ENCODE data around the gene VPS50.
A peak's percentile ranks its signal among the peaks of the same experiment; 100 is the strongest.

VPS50 gene

GRCh38 chr7:93231799-93232672 is at the start of gene VPS50:
Gene VPS50 (plus strand): TSS chr7:93232366. CDS start chr7:93232468, 102 bp downstream.
- Mint-ChIP-seq H3K27me3 (ENCODE audit: low read depth) (peaks cover 2% of the 10 kb centered on the region), H3K4me3 (peak within 1 kb of the TSS; percentile 98), H3K36me3 (ENCODE audit: low read depth) (no peaks in the 10 kb centered on the region), H3K4me1 (ENCODE audit: low read depth) (peaks cover 11% of the 10 kb centered on the region), H3K27ac (peak within 1 kb of the TSS; percentile 88), H3K9me3 (no peaks in the 10 kb centered on the region)

GRCh38 chr7:93185303-93186027 is 46.7 kb upstream of the VPS50 start:
- peaks cover 50% of the 10 kb centered on the region for H3K27me3 Mint-ChIP-seq (ENCODE audit: low read depth)
- H3K4me3 Mint-ChIP-seq: no peak overlapping the region
- H3K4me1 Mint-ChIP-seq (ENCODE audit: low read depth): no peaks in the 10 kb centered on the region
- H3K36me3 Mint-ChIP-seq (ENCODE audit: low read depth): no peaks in the 10 kb centered on the region
- H3K27ac Mint-ChIP-seq: no peak overlapping the region
- H3K9me3 Mint-ChIP-seq: no peaks in the 10 kb centered on the region

- H3K4me3 Mint-ChIP-seq: no peak overlapping the region
- no peaks in the 10 kb centered on the region for H3K4me1 Mint-ChIP-seq (ENCODE audit: low read depth)
- H3K36me3 Mint-ChIP-seq (ENCODE audit: low read depth): no peaks in the 10 kb centered on the region
- H3K27ac Mint-ChIP-seq: no peak overlapping the region
- peaks cover 45% of the 10 kb centered on the region for H3K27me3 Mint-ChIP-seq (ENCODE audit: low read depth)
- H3K9me3 Mint-ChIP-seq: no peaks in the 10 kb centered on the region
Observed at GRCh38 chr7:93188870-93189634, 43.1 kb upstream of the VPS50 start.

- H3K36me3 Mint-ChIP-seq (ENCODE audit: low read depth): no peaks in the 10 kb centered on the region
- no peaks in the 10 kb centered on the region for H3K9me3 Mint-ChIP-seq
- no peak overlapping the region for H3K27ac Mint-ChIP-seq
- H3K4me1 Mint-ChIP-seq (ENCODE audit: low read depth): no peaks in the 10 kb centered on the region
- H3K27me3 Mint-ChIP-seq (ENCODE audit: low read depth): peaks cover 53% of the 10 kb centered on the region
- no peak overlapping the region for H3K4me3 Mint-ChIP-seq
Observed at GRCh38 chr7:93194386-93194785, 37.8 kb upstream of the VPS50 start.

GRCh38 chr7:93196336-93196735 is 35.8 kb upstream of the VPS50 start:
- Mint-ChIP-seq H3K4me1 (ENCODE audit: low read depth) (no peaks in the 10 kb centered on the region), H3K9me3 (no peaks in the 10 kb centered on the region), H3K27ac (no peak overlapping the region), H3K27me3 (ENCODE audit: low read depth) (peaks cover 56% of the 10 kb centered on the region), H3K4me3 (no peak overlapping the region), H3K36me3 (ENCODE audit: low read depth) (no peaks in the 10 kb centered on the region)

GRCh38 chr7:93198472-93198871 is 33.7 kb upstream of the VPS50 start:
- H3K27ac Mint-ChIP-seq: no peak overlapping the region
- no peaks in the 10 kb centered on the region for H3K9me3 Mint-ChIP-seq
- peaks cover 61% of the 10 kb centered on the region for H3K27me3 Mint-ChIP-seq (ENCODE audit: low read depth)
- H3K4me1 Mint-ChIP-seq (ENCODE audit: low read depth): no peaks in the 10 kb centered on the region
- no peak overlapping the region for H3K4me3 Mint-ChIP-seq
- no peaks in the 10 kb centered on the region for H3K36me3 Mint-ChIP-seq (ENCODE audit: low read depth)

- peaks cover 51% of the 10 kb centered on the region for H3K27me3 Mint-ChIP-seq (ENCODE audit: low read depth)
- H3K4me3 Mint-ChIP-seq: no peak overlapping the region
- H3K9me3 Mint-ChIP-seq: no peaks in the 10 kb centered on the region
- no peaks in the 10 kb centered on the region for H3K4me1 Mint-ChIP-seq (ENCODE audit: low read depth)
- H3K36me3 Mint-ChIP-seq (ENCODE audit: low read depth): no peaks in the 10 kb centered on the region
- H3K27ac Mint-ChIP-seq: no peak overlapping the region
Observed at GRCh38 chr7:93202594-93203250, 29.4 kb upstream of the VPS50 start.

- Mint-ChIP-seq H3K4me3 (no peak overlapping the region), H3K36me3 (ENCODE audit: low read depth) (no peaks in the 10 kb centered on the region), H3K9me3 (no peaks in the 10 kb centered on the region), H3K27me3 (ENCODE audit: low read depth) (peaks cover 51% of the 10 kb centered on the region), H3K4me1 (ENCODE audit: low read depth) (no peaks in the 10 kb centered on the region), H3K27ac (no peak overlapping the region)
Observed at GRCh38 chr7:93203496-93203895, 28.7 kb upstream of the VPS50 start.

GRCh38 chr7:93205046-93205445 is 27.1 kb upstream of the VPS50 start:
- Mint-ChIP-seq H3K4me3 (no peak overlapping the region), H3K27ac (no peak overlapping the region), H3K9me3 (no peaks in the 10 kb centered on the region), H3K4me1 (ENCODE audit: low read depth) (no peaks in the 10 kb centered on the region), H3K36me3 (ENCODE audit: low read depth) (no peaks in the 10 kb centered on the region), H3K27me3 (ENCODE audit: low read depth) (peaks cover 43% of the 10 kb centered on the region)

GRCh38 chr7:93211228-93211818 is 20.8 kb upstream of the VPS50 start:
- Mint-ChIP-seq H3K27me3 (ENCODE audit: low read depth) (peaks cover 61% of the 10 kb centered on the region), H3K27ac (no peak overlapping the region), H3K4me1 (ENCODE audit: low read depth) (no peaks in the 10 kb centered on the region), H3K36me3 (ENCODE audit: low read depth) (no peaks in the 10 kb centered on the region), H3K9me3 (no peaks in the 10 kb centered on the region), H3K4me3 (no peak overlapping the region)

GRCh38 chr7:93212881-93213280 is 19.3 kb upstream of the VPS50 start:
- Mint-ChIP-seq H3K4me3 (no peak overlapping the region), H3K36me3 (ENCODE audit: low read depth) (no peaks in the 10 kb centered on the region), H3K9me3 (no peaks in the 10 kb centered on the region), H3K4me1 (ENCODE audit: low read depth) (no peaks in the 10 kb centered on the region), H3K27me3 (ENCODE audit: low read depth) (peaks cover 61% of the 10 kb centered on the region), H3K27ac (no peak overlapping the region)

GRCh38 chr7:93218997-93219827 is 13.0 kb upstream of the VPS50 start:
- Mint-ChIP-seq H3K4me3 (no peak overlapping the region), H3K36me3 (ENCODE audit: low read depth) (no peaks in the 10 kb centered on the region), H3K27ac (no peak overlapping the region), H3K9me3 (no peaks in the 10 kb centered on the region), H3K27me3 (ENCODE audit: low read depth) (peaks cover 40% of the 10 kb centered on the region), H3K4me1 (ENCODE audit: low read depth) (no peaks in the 10 kb centered on the region)

- Mint-ChIP-seq H3K27me3 (ENCODE audit: low read depth) (peaks cover 36% of the 10 kb centered on the region), H3K27ac (no peak overlapping the region), H3K4me1 (ENCODE audit: low read depth) (no peaks in the 10 kb centered on the region), H3K36me3 (ENCODE audit: low read depth) (no peaks in the 10 kb centered on the region), H3K9me3 (no peaks in the 10 kb centered on the region), H3K4me3 (no peak overlapping the region)
Observed at GRCh38 chr7:93219868-93220267, 12.3 kb upstream of the VPS50 start.
